ENCODE data around the gene FAM228A.

- TF ChIP-seq CTCF (IDR thresholded peaks at IDR 0.05) = no peak
- no peak for TF ChIP-seq POLR2A (IDR thresholded peaks at IDR 0.05)
These were observed 1.5 kb downstream of the FAM228A start for GRCh38 chr2:24176326-24176725.

All from heart left ventricle (tissue), 13 donors.